Heart left ventricle (tissue), 16 donors: ENCODE results near the gene NPRL2. TPM values are rescaled to one million over a fixed set of nuclear protein-coding genes. Genes with fewer than 3 reads are reported as not detected.
A peak's percentile ranks its signal among the peaks of the same experiment; 100 is the strongest.

Experiments
- ATAC-seq, 4 donors: fragments of 200-7000 bp; cut with Tn5 transposase; one replicate each; pipeline ENCODE4 v1.9.1; 2020 to 2022; ENCODE audit warnings: moderate library complexity in 4 of 4, mild to moderate bottlenecking in 3 of 4, moderate number of reproducible peaks in 1 of 4
- DNase-seq, 5 donors: peaks; one replicate each; pipeline ENCODE4 v3.0.0-alpha.2; 2020
- H3K27ac ChIP-seq, 12 donors: fragments of 200-600 bp; sonication (generic) in 4 of 12; one replicate each; pipeline versions ENCODE4 v1.5.0 to v1.8.0; 2016 to 2022; ENCODE audit warnings: mild to moderate bottlenecking in 2 of 12
- H3K27me3 ChIP-seq, 9 donors: fragments of 200-600 bp; sonication (generic) in 2 of 9; one replicate each; pipeline versions ENCODE4 v1.5.1 to v1.8.0; 2016 to 2022; ENCODE audit warnings: mild to moderate bottlenecking in 3 of 9
- H3K36me3 ChIP-seq, 9 donors: fragments of 200-600 bp; sonication (generic) in 2 of 9; one replicate each; pipeline versions ENCODE4 v1.5.0 to v1.8.0; 2018 to 2022; ENCODE audit warnings: mild to moderate bottlenecking in 2 of 9
- H3K4me1 ChIP-seq, 12 donors: fragments of 200-600 bp; sonication (generic) in 4 of 12; one replicate each; pipeline versions ENCODE4 v1.5.0 to v1.8.0; 2016 to 2022; ENCODE audit warnings: mild to moderate bottlenecking in 3 of 12
- H3K4me3 ChIP-seq, 12 donors: fragments of 200-600 bp; sonication (generic) in 4 of 12; one replicate each; pipeline versions ENCODE4 v1.5.0 to v1.8.0; 2017 to 2022; ENCODE audit warnings: mild to moderate bottlenecking in 9 of 12, moderate library complexity in 4 of 12
- H3K9me3 ChIP-seq, 12 donors: fragments of 200-600 bp; sonication (generic) in 4 of 12; one replicate each; pipeline versions ENCODE4 v1.5.0 to v1.8.0; 2016 to 2022; ENCODE audit warnings: mild to moderate bottlenecking in 1 of 12
- CTCF ChIP-seq, 12 donors: fragments of 200-600 bp; sonication (generic) in 4 of 12; IDR thresholded peaks; one replicate each; pipeline versions ENCODE4 v1.5.0 to v1.8.0; 2018 to 2022; ENCODE audit warnings: antibody characterized with exemption in 12 of 12, mild to moderate bottlenecking in 5 of 12
- POLR2A ChIP-seq, 2 donors: fragments of 450-650 bp; IDR thresholded peaks; one replicate each; pipeline ENCODE4 v1.6.1; 2017; ENCODE audit warnings: antibody characterized with exemption in 2 of 2, mild to moderate bottlenecking in 2 of 2, moderate library complexity in 2 of 2
- WGBS, 4 donors: extraction: QIAGEN DNeasy Blood & Tissue Kit in 2 of 4; methylation state at CpG; one replicate each; pipeline versions ENCODE4 v1.1.5 to v1.1.7; 2013 to 2018; 5-methylcytosine and 5-hydroxymethylcytosine counted together
- intact Hi-C, 10 donors: fragments of 100-400 bp; cut with DNase I; formaldehyde crosslinking; loops; one replicate each; pipeline versions ENCODE4 v1.11.1 to v1.14.2; 2022
- polyA plus RNA-seq, 2 donors: library from polyadenylated mRNA; stranded (reverse); fragments of 200-250 nt; gene quantifications; one replicate each; pipeline ENCODE4 v1.2.3, GENCODE V29; 2013
- total RNA-seq, 9 donors: library from RNA; depleted of rRNA in 2 of 9; stranded (reverse); fragments of >200 nt in 2 of 9; fragmentation: NEBNext Ultra II Directional in 3 of 9; extraction: Animal tissue kit (Norgen Biotek cat#: 25700) in 3 of 9; gene quantifications; one replicate each; pipeline versions ENCODE4 v1.1.0 to v1.2.4, GENCODE V29; 2016 to 2023
- donor health status: ischemic (EF 13 %, LVEDD 7.1; RV severe dilation, severe dysfunction).
- donor health status: healthy with polysubstance abuse.
- donor health status: DM: no; HTN: yes; CAD: no.
- donor health status: DM: no; HTN: no; CAD: no.
- donor health status: ischemic (EF 25% LVEDD 6.9; RV normal size, moderate dysfunction).
- donor health status: ischemic (EF 25% LVEDD 5.7; RV mildly dilated, moderate dysfunction).
- donor health status: healthy.
- donor health status: DM: yes; HTN: yes; CAD: no.
- donor health status: ischemic (EF 35%, LVEDD 5.7; RV mildly dilated, moderate dysfunction).
- donor health status: nonischemic (EF 11% LVEDD 7.7; RV severe dilation, severe dysfunction).
- donor health status: DM: yes; HTN: yes; CAD: no.
- donor health status: PGD.
- donor health status: ischemic (EF 29% LVEDD 5.4; RV normal size, mild dysfunction).
- donor health status: nonischemic (EF 23%, LVEDD 6.1; RV moderate dilation, normal function).

NPRL2 gene
- total and polyA plus RNA-seq, 11 donors: 12.0 to 19.0 (median 15.3) TPM

GRCh38 chr3:50359760-50360110 is 9.2 kb upstream of the NPRL2 start:
- intact Hi-C loops: loop anchor here in 3 of 10 donors (5.0 to 10.0 kb wide), 3 partner anchors 253 to 1605 kb away; partner anchors contain the start of genes CISH (in 1 of the 3), MANF (in 1 of the 3) and PCBP4 (in 1 of the 3)
- TF ChIP-seq CTCF (IDR thresholded peaks at IDR 0.05): no peak
- TF ChIP-seq POLR2A (IDR thresholded peaks at IDR 0.05): no peak
- H3K27me3 ChIP-seq: no peaks in the 10 kb centered on the region
- H3K27ac ChIP-seq: peak overlapping the region in 1 of 12 donors; percentile 97
- peak overlapping the region in 8 of 12 donors; percentile 30 to 97 (median 71) for H3K4me3 ChIP-seq
- 21 to 24% (median 21%) methylated on average over 8 of the region's 8 CpGs for WGBS, 4 donors
- ATAC-seq (no peak), DNase-seq (no peak)
- H3K9me3 ChIP-seq: no peaks in the 10 kb centered on the region
- H3K36me3 ChIP-seq: peaks cover 0 to 26% (median 16%) of the 10 kb centered on the region in 9 donors
- H3K4me1 ChIP-seq: peaks cover 19 to 54% (median 41%) of the 10 kb centered on the region in 12 donors

- DNase-seq (peak; percentile 96 to 99 (median 99)), ATAC-seq (peak; percentile 97 to 99 (median 98))
- no peaks in the 10 kb centered on the region for H3K9me3 ChIP-seq
- no peaks in the 10 kb centered on the region for H3K27me3 ChIP-seq
- TF ChIP-seq POLR2A (IDR thresholded peaks at IDR 0.05): peak in 1 of 2 donors; percentile 73
- TF ChIP-seq CTCF (IDR thresholded peaks at IDR 0.05): no peak
- H3K4me3 ChIP-seq: peak within 1 kb of the TSS; percentile 60 to 97 (median 80)
- WGBS, 4 donors: 1% methylated on average over 18 to 64 of the region's 64 CpGs
- intact Hi-C loops: loop anchor here in 3 of 10 donors (5.0 to 10.0 kb wide), 3 partner anchors 253 to 1606 kb away; partner anchors contain the start of genes CISH (in 1 of the 3), MANF (in 1 of the 3) and PCBP4 (in 1 of the 3)
- H3K36me3 ChIP-seq: peaks cover 0 to 32% (median 22%) of the 10 kb centered on the region in 9 donors
- H3K27ac ChIP-seq: peak within 1 kb of the TSS; percentile 77 to 97 (median 90)
- H3K4me1 ChIP-seq: peaks cover 19 to 51% (median 40%) of the 10 kb centered on the region in 12 donors
These were observed 8.6 kb upstream of the NPRL2 start, which contains the start of gene TMEM115 for GRCh38 chr3:50358911-50359759. TSS of gene TMEM115 (minus strand) at chr3:50359521. CDS start at chr3:50359063, 458 bp downstream.

GRCh38 chr3:50358355-50358910 is 7.9 kb upstream of the NPRL2 start:
- Histone ChIP-seq H3K4me1 (peaks cover 19 to 51% (median 40%) of the 10 kb centered on the region in 12 donors), H3K4me3 (peak overlapping the region; percentile 60 to 97 (median 80)), H3K27me3 (no peaks in the 10 kb centered on the region), H3K9me3 (no peaks in the 10 kb centered on the region), H3K36me3 (peaks cover 0 to 39% (median 29%) of the 10 kb centered on the region in 9 donors), H3K27ac (peak overlapping the region in 11 of 12 donors; percentile 89 to 97 (median 91))
- DNase-seq (no peak), ATAC-seq (no peak)
- intact Hi-C loops: loop anchor here in 3 of 10 donors (5.0 to 10.0 kb wide), 3 partner anchors 254 to 1606 kb away; partner anchors contain the start of genes CISH (in 1 of the 3), MANF (in 1 of the 3) and PCBP4 (in 1 of the 3)
- 37 to 44% (median 43%) methylated on average over 19 to 24 of the region's 24 CpGs for WGBS, 4 donors
- TF ChIP-seq POLR2A (IDR thresholded peaks at IDR 0.05): no peak
- no peak for TF ChIP-seq CTCF (IDR thresholded peaks at IDR 0.05)
